HEK293 (cell line): Measurements from ENCODE around the gene PDK4.

Source experiments
- CTCF ChIA-PET: fragments of 350-600 bp; formaldehyde crosslinking; extraction: SDS; loops from one replicate; lab custom pipeline; 2021; ENCODE audit warnings: antibody characterized with exemption; lab: Yijun Ruan, JAX
- POLR2A ChIA-PET: fragments of 300-600 bp; formaldehyde crosslinking; extraction: SDS; loops from one replicate; lab custom pipeline; 2020; ENCODE audit warnings: antibody characterized with exemption, inconsistent platforms; lab: Yijun Ruan, JAX
- H3K27ac ChIP-seq: fragments of 200-500 bp; sonication (Bioruptor generic); 2 replicates; pipeline ENCODE4 v1.5.1; 2014; ENCODE audit warnings: low read depth, low read length, control low read depth, inconsistent platforms; ENCODE audit errors: extremely low read depth
- H3K36me3 ChIP-seq, 2 experiments: fragments of 200-500 bp in 1 of 2; sonication (Bioruptor generic) in 1 of 2; 1 replicate in 1 of 2; 2 replicates in 1 of 2; pipeline ENCODE4 v1.5.1; 2014 to 2017; ENCODE audit warnings: inconsistent platforms in 2 of 2, low read length in 2 of 2; ENCODE audit not compliant: control insufficient read depth in 2 of 2, insufficient read depth in 1 of 2
- H3K4me1 ChIP-seq: fragments of 200-500 bp; sonication (Bioruptor generic); 2 replicates; pipeline ENCODE4 v1.5.1; 2014; ENCODE audit warnings: mild to moderate bottlenecking, low read length, inconsistent platforms; ENCODE audit not compliant: control insufficient read depth, insufficient read depth
- H3K4me3 ChIP-seq: 2 replicates; pipeline ENCODE4 v1.5.1; 2011; ENCODE audit warnings: low read depth, mild to moderate bottlenecking, control low read depth, low read length, moderate library complexity
- H3K9me3 ChIP-seq: fragments of 200-500 bp; sonication (Bioruptor generic); 2 replicates; pipeline ENCODE4 v1.5.1; 2014; ENCODE audit warnings: low read depth, low read length, inconsistent platforms; ENCODE audit not compliant: control insufficient read depth, insufficient read depth
- BCL11B ChIP-seq: fragments of 450-650 bp; formaldehyde crosslinking; IDR thresholded peaks from 2 replicates; pipeline ENCODE4 v1.5.1; 2016; ENCODE audit warnings: low read depth, missing biosample characterization, missing genetic modification characterization
- FEZF1 ChIP-seq: fragments of 450-650 bp; formaldehyde crosslinking; IDR thresholded peaks from 2 replicates; pipeline ENCODE4 v1.5.1; 2016; ENCODE audit warnings: missing biosample characterization, missing genetic modification characterization
- IKZF3 ChIP-seq: fragments of 450-650 bp; IDR thresholded peaks from 2 replicates; pipeline ENCODE4 v1.5.0; 2018; ENCODE audit warnings: missing biosample characterization, mild to moderate bottlenecking, missing genetic modification characterization, moderate library complexity
- SCRT2 ChIP-seq: fragments of 450-650 bp; formaldehyde crosslinking; IDR thresholded peaks from 2 replicates; pipeline ENCODE4 v1.5.1; 2016; ENCODE audit warnings: missing biosample characterization, missing genetic modification characterization
- SETDB1 ChIP-seq: IDR thresholded peaks from one replicate; pipeline ENCODE4 v1.6.1; 2017; ENCODE audit warnings: mild to moderate bottlenecking, low read length, moderate library complexity, mixed read lengths; ENCODE audit not compliant: insufficient read length
- ZBTB44 ChIP-seq: fragments of 450-650 bp; IDR thresholded peaks from 2 replicates; pipeline ENCODE4 v1.5.1; 2018; ENCODE audit warnings: missing biosample characterization, mild to moderate bottlenecking, missing genetic modification characterization
- ZEB2 ChIP-seq: fragments of 450-650 bp; formaldehyde crosslinking; IDR thresholded peaks from 2 replicates; pipeline ENCODE4 v1.5.1; 2016; ENCODE audit warnings: missing biosample characterization, missing genetic modification characterization
- ZFHX2 ChIP-seq: fragments of 450-650 bp; formaldehyde crosslinking; conservative IDR thresholded peaks from 2 replicates; pipeline ENCODE4 v1.5.1; 2016; ENCODE audit warnings: missing biosample characterization, missing genetic modification characterization
- ZFP69B ChIP-seq: fragments of 450-650 bp; formaldehyde crosslinking; IDR thresholded peaks from 2 replicates; pipeline ENCODE4 v1.5.1; 2016; ENCODE audit warnings: missing biosample characterization, missing genetic modification characterization
- ZNF112 ChIP-seq: fragments of 450-650 bp; formaldehyde crosslinking; IDR thresholded peaks from 2 replicates; pipeline ENCODE4 v1.5.0; 2017; ENCODE audit warnings: missing biosample characterization, missing genetic modification characterization
- ZNF133 ChIP-seq: fragments of 450-650 bp; formaldehyde crosslinking; IDR thresholded peaks from 2 replicates; pipeline ENCODE4 v1.5.1; 2016; ENCODE audit warnings: missing biosample characterization, missing genetic modification characterization
- ZNF155 ChIP-seq: fragments of 450-650 bp; formaldehyde crosslinking; IDR thresholded peaks from 2 replicates; pipeline ENCODE4 v1.5.1; 2016; ENCODE audit warnings: missing biosample characterization, missing genetic modification characterization
- ZNF157 ChIP-seq: fragments of 450-650 bp; formaldehyde crosslinking; IDR thresholded peaks from 2 replicates; pipeline ENCODE4 v1.5.1; 2016; ENCODE audit warnings: missing biosample characterization, missing genetic modification characterization
- ZNF16 ChIP-seq: fragments of 450-650 bp; formaldehyde crosslinking; IDR thresholded peaks from 2 replicates; pipeline ENCODE4 v1.5.1; 2016; ENCODE audit warnings: low read depth, missing biosample characterization, missing genetic modification characterization
- ZNF211 ChIP-seq: fragments of 450-650 bp; formaldehyde crosslinking; IDR thresholded peaks from 2 replicates; pipeline ENCODE4 v1.5.1; 2016; ENCODE audit warnings: low read depth, missing biosample characterization, missing genetic modification characterization
- ZNF335 ChIP-seq: fragments of 450-650 bp; formaldehyde crosslinking; conservative IDR thresholded peaks from 2 replicates; pipeline ENCODE4 v1.5.1; 2016; ENCODE audit warnings: missing biosample characterization, missing genetic modification characterization
- ZNF366 ChIP-seq: fragments of 450-650 bp; formaldehyde crosslinking; conservative IDR thresholded peaks from 2 replicates; pipeline ENCODE4 v1.5.1; 2016; ENCODE audit warnings: missing biosample characterization, missing genetic modification characterization
- ZNF48 ChIP-seq: fragments of 450-650 bp; formaldehyde crosslinking; IDR thresholded peaks from 2 replicates; pipeline ENCODE4 v1.5.1; 2016; ENCODE audit warnings: missing biosample characterization, missing genetic modification characterization
- ZNF521 ChIP-seq: fragments of 450-650 bp; formaldehyde crosslinking; IDR thresholded peaks from 2 replicates; pipeline ENCODE4 v1.5.1; 2017; ENCODE audit warnings: missing biosample characterization, mild to moderate bottlenecking, missing genetic modification characterization
- ZNF623 ChIP-seq: fragments of 450-650 bp; formaldehyde crosslinking; IDR thresholded peaks from 2 replicates; pipeline ENCODE4 v1.5.1; 2016; ENCODE audit warnings: missing biosample characterization, missing genetic modification characterization
- ZNF660 ChIP-seq: fragments of 450-650 bp; IDR thresholded peaks from 2 replicates; pipeline ENCODE4 v1.5.1; 2018; ENCODE audit warnings: missing biosample characterization, mild to moderate bottlenecking, missing genetic modification characterization
- ZNF830 ChIP-seq: fragments of 450-650 bp; IDR thresholded peaks from 2 replicates; pipeline ENCODE4 v1.5.0; 2018; ENCODE audit warnings: missing biosample characterization, missing genetic modification characterization, low read depth, mild to moderate bottlenecking, moderate library complexity
- ZNF843 ChIP-seq: fragments of 450-650 bp; formaldehyde crosslinking; IDR thresholded peaks from 2 replicates; pipeline ENCODE4 v1.5.1; 2016; ENCODE audit warnings: missing biosample characterization, missing genetic modification characterization

Gene PDK4

DNA sequence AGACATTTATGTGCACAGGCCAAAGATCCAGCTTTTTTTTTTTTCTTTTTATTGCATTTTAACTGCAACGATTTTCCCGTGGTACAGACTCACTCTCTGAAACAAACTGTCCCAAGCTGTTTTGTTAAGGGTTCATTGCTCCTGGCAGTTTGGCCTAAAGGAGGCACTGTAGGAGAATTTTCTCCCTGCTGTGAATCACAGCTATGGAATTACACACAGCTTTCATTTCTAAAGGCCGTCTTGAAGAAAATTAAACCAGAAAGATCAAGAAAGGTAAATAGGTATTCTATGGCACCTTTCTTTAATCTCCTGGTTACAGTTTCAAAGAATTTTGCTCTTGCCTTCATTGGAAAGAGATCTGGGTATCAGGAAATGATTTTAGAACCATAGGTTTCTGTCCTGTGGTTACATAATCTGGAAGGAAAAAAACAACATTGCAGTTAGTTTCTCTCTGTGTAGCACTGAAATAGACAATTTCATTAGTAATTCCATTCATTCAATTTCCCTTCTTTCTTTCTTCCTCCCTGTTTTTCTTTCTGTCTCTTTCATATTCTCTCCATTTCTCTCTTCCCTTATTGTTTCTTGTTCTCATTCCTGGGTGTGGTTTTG lies 51.2 kb downstream of the PDK4 start (continued):
- TF ChIP-seq ZNF660 (tag by site-specific recombination) (peak; percentile 60; the same call in 1 of the 2 replicates), ZNF366 (tag by site-specific recombination) (peak; percentile 49; the same call in 1 of the 2 replicates), ZNF133 (tag by site-specific recombination) (no peak), SETDB1 (no peak)
- TF ChIP-seq, all 188 proteins: peak for 9

DNA sequence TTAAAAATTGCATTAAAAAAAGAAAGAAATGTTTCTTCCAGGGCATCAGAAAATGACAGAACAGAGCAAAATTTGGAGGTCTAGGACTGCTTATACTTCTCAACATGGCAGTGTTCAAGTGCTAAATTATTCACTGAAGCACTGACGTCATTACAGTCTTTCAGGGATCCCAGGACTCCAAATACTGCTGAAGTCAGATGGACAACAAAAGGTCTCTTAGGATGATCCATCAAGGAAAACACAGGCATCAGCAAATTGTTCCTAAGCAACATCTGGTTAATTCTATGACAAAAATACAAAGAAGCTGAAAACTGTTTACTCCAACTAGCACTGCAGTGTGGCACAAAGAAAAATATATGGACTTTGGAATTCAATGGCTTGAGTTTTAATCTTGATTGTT lies 52.1 kb downstream of the PDK4 start:
- no peak overlapping the region for H3K27ac ChIP-seq
- TF ChIP-seq ZNF48 (tag by site-specific recombination) (no peak), ZNF16 (no peak), ZNF112 (tag by site-specific recombination) (no peak), FEZF1 (tag by site-specific recombination) (no peak), ZNF830 (tag by site-specific recombination) (no peak), ZNF623 (no peak), ZBTB44 (tag by site-specific recombination) (no peak), ZNF335 (tag by site-specific recombination) (no peak), ZNF843 (tag by site-specific recombination) (no peak), ZNF521 (no peak), ZNF157 (tag by site-specific recombination) (no peak), ZFHX2 (tag by site-specific recombination) (no peak)
- TF ChIP-seq, all 188 proteins: peak for 0
- POLR2A ChIA-PET, result no interaction called here
- CTCF ChIA-PET, result interaction anchor here (0.6 to 12.5 kb wide), 17 partner anchors 10 to 332 kb away, joined by 3 to 109 read pairs (median 4); no protein-coding TSS in a partner anchor
- no peaks in the 10 kb centered on the region for H3K36me3 ChIP-seq
- H3K4me1 ChIP-seq, result peaks cover 4% of the 10 kb centered on the region; the same call in 1 of the 2 replicates
- no peaks in the 10 kb centered on the region for H3K9me3 ChIP-seq
- no peak overlapping the region for H3K4me3 ChIP-seq

- Histone ChIP-seq H3K27ac (no peak overlapping the region), H3K4me1 (peaks cover 4% of the 10 kb centered on the region; the same call in 1 of the 2 replicates), H3K36me3 (no peaks in the 10 kb centered on the region), H3K9me3 (no peaks in the 10 kb centered on the region), H3K4me3 (no peak overlapping the region)
- ChIA-PET POLR2A (no interaction called here), CTCF (interaction anchor here (0.6 to 12.5 kb wide), 9 partner anchors 15 to 145 kb away, joined by 3 to 109 read pairs (median 4); no protein-coding TSS in a partner anchor)
- TF ChIP-seq SCRT2 (tag by site-specific recombination) (no peak), ZEB2 (tag by site-specific recombination) (no peak), ZNF521 (no peak), IKZF3 (tag by site-specific recombination) (no peak)
Observed at GRCh38 chr7:95543312-95543711, 53.0 kb downstream of the PDK4 start.

GRCh38 chr7:95540366-95540765 lies 56.0 kb downstream of the PDK4 start:
- Histone ChIP-seq H3K9me3 (no peaks in the 10 kb centered on the region), H3K27ac (no peak overlapping the region), H3K4me3 (no peak overlapping the region), H3K4me1 (peaks cover 2% of the 10 kb centered on the region; the same call in 1 of the 2 replicates), H3K36me3 (no peaks in the 10 kb centered on the region)
- ChIA-PET POLR2A (no interaction called here), CTCF (interaction anchor here (1.1 to 12.5 kb wide), 4 partner anchors 12 to 148 kb away, joined by 3 to 109 read pairs (median 72); no protein-coding TSS in a partner anchor)
- TF ChIP-seq BCL11B (tag by site-specific recombination) (no peak), ZNF211 (tag by site-specific recombination) (no peak), ZNF155 (tag by site-specific recombination) (no peak), ZFP69B (tag by site-specific recombination) (no peak)
